Measurements from ENCODE around the gene SETBP1.

- TF ChIP-seq CTCF (conservative IDR thresholded peaks at IDR 0.05 in 1 of 2, IDR thresholded peaks at IDR 0.05 in 1 of 2; ENCODE audit: extremely low read depth in 1 of 2, insufficient read depth in 1 of 2, low read depth in 1 of 2, low read length in 2 of 2) (no peak), EZH2 (IDR thresholded peaks at IDR 0.05; ENCODE audit: borderline replicate concordance, low read length) (no peak)
Observed at GRCh38 chr18:44799382-44799906, 118.8 kb downstream of the SETBP1 start.
